ENCODE measurements around the gene FGD5. TPM values are rescaled to one million over a fixed set of nuclear protein-coding genes. Genes with fewer than 3 reads are reported as not detected.

Gene FGD5
- 86.3 and 122 TPM in 2 replicates for total RNA-seq

- no peak for DNase-seq (ENCODE audit: low read depth in 2 of 2)
Observed at GRCh38 chr3:14818804-14819500, at the start of gene FGD5. FGD5 (plus strand) TSS chr3:14818962; CDS start chr3:14819072, 110 bp downstream.

- DNase-seq (ENCODE audit: low read depth in 2 of 2): no peak
Observed at GRCh38 chr3:14769544-14770325, 49.0 kb upstream of the FGD5 start.

GRCh38 chr3:14770591-14770990 lies 48.2 kb upstream of the FGD5 start:
- no peak for DNase-seq (ENCODE audit: low read depth in 2 of 2)

- DNase-seq (ENCODE audit: low read depth in 2 of 2): no peak
Observed at GRCh38 chr3:14771593-14772497, 46.9 kb upstream of the FGD5 start.

GRCh38 chr3:14772533-14773138 lies 46.1 kb upstream of the FGD5 start:
- no peak for DNase-seq (ENCODE audit: low read depth in 2 of 2)

- no peak for DNase-seq (ENCODE audit: low read depth in 2 of 2)
Observed at GRCh38 chr3:14773281-14773680, 45.5 kb upstream of the FGD5 start.

- no peak for DNase-seq (ENCODE audit: low read depth in 2 of 2)
Observed at GRCh38 chr3:14773691-14774128, 45.1 kb upstream of the FGD5 start.

GRCh38 chr3:14774431-14774830 lies 44.3 kb upstream of the FGD5 start:
- DNase-seq (ENCODE audit: low read depth in 2 of 2): no peak

GRCh38 chr3:14775011-14775410 lies 43.8 kb upstream of the FGD5 start:
- DNase-seq (ENCODE audit: low read depth in 2 of 2): no peak

- DNase-seq (ENCODE audit: low read depth in 2 of 2): no peak
Observed at GRCh38 chr3:14775563-14775962, 43.2 kb upstream of the FGD5 start.

GRCh38 chr3:14779069-14779685 lies 39.6 kb upstream of the FGD5 start:
- DNase-seq (ENCODE audit: low read depth in 2 of 2): no peak

GRCh38 chr3:14780927-14781507 lies 37.7 kb upstream of the FGD5 start:
- DNase-seq (ENCODE audit: low read depth in 2 of 2): peak; percentile 51 to 68

GRCh38 chr3:14783480-14784086 lies 35.2 kb upstream of the FGD5 start:
- no peak for DNase-seq (ENCODE audit: low read depth in 2 of 2)

GRCh38 chr3:14784087-14784681 lies 34.6 kb upstream of the FGD5 start:
- DNase-seq (ENCODE audit: low read depth in 2 of 2): no peak

- DNase-seq (ENCODE audit: low read depth in 2 of 2): no peak
Observed at GRCh38 chr3:14785207-14786155, 33.3 kb upstream of the FGD5 start.

GRCh38 chr3:14786369-14786768 lies 32.4 kb upstream of the FGD5 start:
- DNase-seq (ENCODE audit: low read depth in 2 of 2): no peak

- no peak for DNase-seq (ENCODE audit: low read depth in 2 of 2)
Observed at GRCh38 chr3:14787630-14788029, 31.1 kb upstream of the FGD5 start.

GRCh38 chr3:14788644-14789043 lies 30.1 kb upstream of the FGD5 start:
- no peak for DNase-seq (ENCODE audit: low read depth in 2 of 2)

GRCh38 chr3:14789221-14789620 lies 29.5 kb upstream of the FGD5 start:
- DNase-seq (ENCODE audit: low read depth in 2 of 2): no peak
